WI38 (cell line): ENCODE measurements around the gene TOP2A.

Experiments used
- H3K4me3 ChIP-seq: 2 replicates; pipeline ENCODE4 v1.5.1; 2011; ENCODE audit warnings: low read depth, mild to moderate bottlenecking, control low read depth, low read length
- CTCF ChIP-seq: IDR thresholded peaks from 2 replicates; pipeline ENCODE4 v1.5.1; 2012; ENCODE audit warnings: low read depth, mild to moderate bottlenecking, control low read depth, low read length

Gene TOP2A

GRCh38 chr17:40445751-40446468 lies 28.2 kb upstream of the TOP2A start:
- no peak for TF ChIP-seq CTCF
- H3K4me3 ChIP-seq, result peak overlapping the region; percentile 99

GRCh38 chr17:40443988-40444899 lies 26.5 kb upstream of the TOP2A start:
- peak overlapping the region; percentile 99 for H3K4me3 ChIP-seq
- TF ChIP-seq CTCF, result no peak

- H3K4me3 ChIP-seq, result peak within 1 kb of the TSS; percentile 99
Measured at GRCh38 chr17:40443196-40443987, 25.7 kb upstream of the TOP2A start, which contains the start of gene IGFBP4. Gene IGFBP4 (plus strand): TSS chr17:40443450. CDS start chr17:40443736, 286 bp downstream.

DNA sequence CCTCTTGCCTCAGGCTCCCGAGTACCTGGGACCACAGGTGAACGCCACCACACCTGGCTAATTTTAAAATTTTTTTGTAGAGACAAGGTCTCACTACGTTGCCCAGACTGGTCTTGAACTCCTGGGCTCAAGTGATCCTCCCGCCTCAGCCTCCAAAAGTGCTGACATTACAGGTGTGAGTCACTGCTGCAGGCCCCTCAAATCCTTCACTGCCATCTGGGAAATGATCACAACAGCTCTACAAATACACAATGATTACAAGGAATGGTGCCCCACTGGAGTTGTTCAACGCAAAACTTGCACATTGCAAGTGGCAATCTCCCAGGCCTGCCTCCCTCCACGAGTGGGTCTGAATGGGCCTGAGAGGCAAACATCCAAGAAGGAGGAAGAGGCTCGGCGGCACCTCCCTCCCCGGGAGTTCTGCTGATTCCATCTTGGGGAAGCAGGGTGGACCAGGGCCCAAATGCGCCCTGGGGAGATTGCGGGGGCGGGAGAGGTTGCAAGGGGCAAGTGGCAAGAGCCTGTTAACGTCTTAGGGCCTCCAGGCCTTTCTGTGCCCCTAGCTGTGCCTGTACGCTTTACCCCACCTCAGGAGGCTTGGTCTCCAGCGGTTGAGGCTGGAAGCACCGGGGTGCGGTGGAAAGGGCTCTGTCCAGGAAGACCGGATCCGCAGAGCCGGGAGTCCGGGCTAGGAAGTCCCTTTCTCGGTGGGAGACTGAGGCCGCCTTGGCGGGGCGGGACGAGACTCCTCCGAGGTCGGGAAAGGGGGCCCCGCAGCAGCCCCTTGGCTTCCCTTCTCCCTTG lies 24.9 kb upstream of the TOP2A start:
- TF ChIP-seq CTCF, result no peak
- H3K4me3 ChIP-seq, result peak overlapping the region; percentile 99

More at GRCh38 chr17:40443196-40443987, 25.7 kb upstream of the TOP2A start, which contains the start of gene IGFBP4:
- TF ChIP-seq CTCF, result 0 out of 2 replicates have a peak, but pooled peaks have one; percentile 19

GRCh38 chr17:40440166-40440565 lies 22.5 kb upstream of the TOP2A start:
- H3K4me3 ChIP-seq, result no peak overlapping the region
- no peak for TF ChIP-seq CTCF

DNA sequence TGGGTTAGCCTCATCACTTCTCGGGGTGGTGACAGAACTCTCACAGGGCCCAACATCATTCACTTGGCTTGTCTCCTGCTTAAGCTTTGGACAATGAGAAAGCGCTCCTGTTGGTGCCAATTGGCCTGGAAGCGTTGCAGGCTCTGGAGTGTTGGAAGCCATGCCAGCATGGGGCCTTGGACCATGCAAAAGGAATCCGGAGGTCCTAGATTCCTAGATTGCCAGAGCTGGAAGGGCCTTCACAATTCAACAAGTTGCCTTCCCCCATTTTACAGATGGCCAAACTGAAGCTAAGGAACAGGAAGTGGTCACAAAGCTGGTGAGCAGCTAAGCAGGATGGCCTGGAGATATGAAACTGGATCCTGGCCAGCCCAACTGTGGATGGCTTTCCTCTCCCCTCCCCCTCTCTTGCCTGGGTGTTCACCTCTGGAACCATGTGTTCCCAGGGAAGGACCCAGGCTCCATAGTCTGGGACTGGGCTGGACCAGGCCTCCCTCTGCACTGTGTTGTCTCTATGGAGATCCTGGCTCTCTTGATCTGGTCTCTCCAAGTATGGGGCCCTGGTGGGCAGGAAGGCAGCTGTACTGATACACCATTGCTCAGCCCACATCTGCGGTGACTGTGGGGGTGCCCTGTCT lies 19.5 kb upstream of the TOP2A start:
- H3K4me3 ChIP-seq, result no peak overlapping the region
- TF ChIP-seq CTCF, result no peak
